ENCODE data around the gene PTCSC3.
A peak's percentile ranks its signal among the peaks of the same experiment; 100 is the strongest.

The PTCSC3 gene

DNA sequence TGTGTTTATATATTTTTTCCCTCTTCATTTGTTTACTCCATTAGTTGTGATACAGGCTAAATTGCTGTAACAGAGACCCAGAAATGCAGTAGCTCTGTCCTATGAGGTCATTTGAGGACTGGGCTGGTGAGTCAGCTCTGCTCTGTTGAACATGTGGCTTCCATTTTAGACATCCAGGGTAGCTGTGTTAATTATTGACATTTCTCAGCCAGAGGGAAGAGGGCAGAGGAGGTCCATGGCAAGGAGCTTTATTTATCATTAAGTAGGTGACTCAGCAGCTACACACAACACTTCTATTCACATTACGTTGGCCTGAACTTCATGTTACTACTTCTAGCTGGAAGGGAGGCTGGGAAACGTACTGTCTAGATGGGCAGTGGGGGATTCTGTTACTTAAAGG, 85.4 kb downstream of the PTCSC3 start:
- TF ChIP-seq, protein P1, sequence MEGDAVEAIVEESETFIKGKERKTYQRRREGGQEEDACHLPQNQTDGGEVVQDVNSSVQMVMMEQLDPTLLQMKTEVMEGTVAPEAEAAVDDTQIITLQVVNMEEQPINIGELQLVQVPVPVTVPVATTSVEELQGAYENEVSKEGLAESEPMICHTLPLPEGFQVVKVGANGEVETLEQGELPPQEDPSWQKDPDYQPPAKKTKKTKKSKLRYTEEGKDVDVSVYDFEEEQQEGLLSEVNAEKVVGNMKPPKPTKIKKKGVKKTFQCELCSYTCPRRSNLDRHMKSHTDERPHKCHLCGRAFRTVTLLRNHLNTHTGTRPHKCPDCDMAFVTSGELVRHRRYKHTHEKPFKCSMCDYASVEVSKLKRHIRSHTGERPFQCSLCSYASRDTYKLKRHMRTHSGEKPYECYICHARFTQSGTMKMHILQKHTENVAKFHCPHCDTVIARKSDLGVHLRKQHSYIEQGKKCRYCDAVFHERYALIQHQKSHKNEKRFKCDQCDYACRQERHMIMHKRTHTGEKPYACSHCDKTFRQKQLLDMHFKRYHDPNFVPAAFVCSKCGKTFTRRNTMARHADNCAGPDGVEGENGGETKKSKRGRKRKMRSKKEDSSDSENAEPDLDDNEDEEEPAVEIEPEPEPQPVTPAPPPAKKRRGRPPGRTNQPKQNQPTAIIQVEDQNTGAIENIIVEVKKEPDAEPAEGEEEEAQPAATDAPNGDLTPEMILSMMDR (IDR thresholded peaks at IDR 0.05; ENCODE audit: low read depth, low read length, missing control alignments): no peak
- Histone ChIP-seq H3K36me3 (replicated peaks) (no peaks in the 10 kb centered on the region), H3K27me3 (replicated peaks) (no peaks in the 10 kb centered on the region), H3K4me3 (ENCODE audit: low read depth, low read length) (no peak overlapping the region), H3K27ac (no peak overlapping the region)
- in situ Hi-C loops (cut with HindIII; ENCODE audit: low pct_ligation_motif_present, low sequenced_read_pairs): no loop called here
- peak; percentile 39 for DNase-seq

DNA sequence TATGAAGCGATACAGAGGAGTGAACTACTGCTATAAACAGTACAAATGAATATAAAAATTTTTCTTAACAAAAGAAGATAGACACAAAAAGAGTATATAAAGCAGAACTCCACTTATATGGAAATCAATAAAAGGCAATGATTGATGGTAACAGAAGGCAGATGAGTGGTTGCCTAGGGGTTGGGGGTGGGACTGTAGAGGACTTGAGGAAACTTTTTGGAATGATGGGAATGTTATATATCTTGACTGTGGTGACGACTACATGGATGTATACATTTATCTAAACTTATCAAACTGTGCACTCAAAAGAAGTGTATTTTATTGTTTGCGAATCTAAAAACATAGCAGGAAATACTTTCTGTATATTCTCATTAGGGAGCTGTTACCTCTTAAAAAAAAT, 89.1 kb downstream of the PTCSC3 start:
- no peak overlapping the region for H3K27ac ChIP-seq
- no peak for DNase-seq
- H3K4me3 ChIP-seq (ENCODE audit: low read depth, low read length): no peak overlapping the region
- in situ Hi-C loops (cut with HindIII; ENCODE audit: low pct_ligation_motif_present, low sequenced_read_pairs): no loop called here
- H3K36me3 ChIP-seq (replicated peaks): no peaks in the 10 kb centered on the region
- H3K27me3 ChIP-seq (replicated peaks): no peaks in the 10 kb centered on the region
- TF ChIP-seq, protein P1 (IDR thresholded peaks at IDR 0.05; ENCODE audit: low read depth, low read length, missing control alignments): no peak

DNA sequence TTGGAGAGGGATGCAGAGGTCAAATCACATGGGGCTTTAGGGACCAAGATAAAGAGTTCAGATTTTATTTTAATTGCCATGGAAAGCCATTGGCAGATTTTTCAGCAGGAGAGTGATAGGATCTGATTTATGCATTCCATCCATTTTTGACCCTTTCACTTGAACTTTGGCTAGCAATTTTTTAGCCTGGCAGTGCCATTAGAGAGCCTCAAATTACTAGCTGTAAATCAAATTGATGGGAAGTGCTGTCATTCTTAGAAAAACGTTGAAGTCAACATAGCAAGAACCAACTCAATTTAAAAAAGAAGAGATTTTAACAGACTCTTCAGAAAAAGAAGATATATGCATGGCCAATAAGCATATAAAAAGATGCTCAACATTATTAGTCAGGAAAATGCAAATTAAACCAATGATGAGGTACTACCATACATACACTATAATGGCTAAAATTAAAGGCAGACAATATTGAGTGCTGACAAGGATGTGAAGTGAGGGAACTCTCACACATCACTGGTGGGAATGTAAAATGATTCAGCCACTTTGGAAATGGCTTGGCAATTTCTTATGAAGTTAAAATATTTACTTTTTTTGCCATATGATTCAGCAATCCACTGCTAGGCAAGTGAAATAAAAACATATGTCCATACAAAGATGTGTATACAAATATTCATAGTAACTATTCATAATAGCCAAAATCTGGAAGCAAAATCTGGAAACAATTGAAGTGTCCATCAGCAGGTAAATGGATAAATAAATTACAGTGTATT, 89.7 kb downstream of the PTCSC3 start:
- in situ Hi-C loops (cut with HindIII; ENCODE audit: low pct_ligation_motif_present, low sequenced_read_pairs): no loop called here
- no peaks in the 10 kb centered on the region for H3K27me3 ChIP-seq (replicated peaks)
- DNase-seq: no peak
- TF ChIP-seq, protein P1 (IDR thresholded peaks at IDR 0.05; ENCODE audit: low read depth, low read length, missing control alignments): no peak
- H3K4me3 ChIP-seq (ENCODE audit: low read depth, low read length): no peak overlapping the region
- no peaks in the 10 kb centered on the region for H3K36me3 ChIP-seq (replicated peaks)
- H3K27ac ChIP-seq: no peak overlapping the region

DNA sequence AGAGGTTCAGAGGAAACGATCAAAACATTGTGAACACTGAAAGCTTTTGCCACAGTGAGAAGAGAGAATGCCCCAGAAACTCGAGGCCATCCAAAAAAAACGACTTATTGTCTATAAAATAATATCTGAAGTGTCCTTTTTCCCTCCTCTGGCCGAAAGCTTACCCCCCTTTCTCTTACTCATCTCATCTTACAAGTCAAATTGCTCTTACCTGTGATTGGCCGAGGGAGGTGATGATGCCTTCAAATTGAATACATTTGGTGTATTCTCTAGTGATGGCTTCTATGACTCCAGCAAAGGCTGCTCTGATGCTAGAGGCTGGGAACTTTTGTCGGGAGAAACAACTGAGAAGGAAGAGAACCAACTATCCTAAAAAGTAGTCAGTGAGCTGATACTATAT, 90.7 kb downstream of the PTCSC3 start:
- Histone ChIP-seq H3K4me3 (ENCODE audit: low read depth, low read length) (no peak overlapping the region), H3K27ac (no peak overlapping the region), H3K27me3 (replicated peaks) (no peaks in the 10 kb centered on the region), H3K36me3 (replicated peaks) (no peaks in the 10 kb centered on the region)
- TF ChIP-seq, protein P1 (IDR thresholded peaks at IDR 0.05; ENCODE audit: low read depth, low read length, missing control alignments): no peak
- in situ Hi-C loops (cut with HindIII; ENCODE audit: low pct_ligation_motif_present, low sequenced_read_pairs): no loop called here
- DNase-seq: no peak
